HT-29 (cell line): ENCODE measurements around the gene TBL1X. TPM values are rescaled to one million over a fixed set of nuclear protein-coding genes. Genes with fewer than 3 reads are reported as not detected.
A peak's percentile ranks its signal among the peaks of the same experiment; 100 is the strongest.

ENCODE experiments used
- DNase-seq: peaks from one replicate; pipeline ENCODE4 v3.0.0-alpha.2; 2015; ENCODE audit warnings: low spot score
- total RNA-seq: library from RNA; depleted of rRNA; stranded (reverse); fragments of >200 nt; shearing (Covaris generic); gene quantifications from 2 replicates; pipeline ENCODE4 v1.2.3, GENCODE V29; 2014

Gene TBL1X
- total RNA-seq, 1 experiment from 2014 or later: 14.1 TPM

DNA sequence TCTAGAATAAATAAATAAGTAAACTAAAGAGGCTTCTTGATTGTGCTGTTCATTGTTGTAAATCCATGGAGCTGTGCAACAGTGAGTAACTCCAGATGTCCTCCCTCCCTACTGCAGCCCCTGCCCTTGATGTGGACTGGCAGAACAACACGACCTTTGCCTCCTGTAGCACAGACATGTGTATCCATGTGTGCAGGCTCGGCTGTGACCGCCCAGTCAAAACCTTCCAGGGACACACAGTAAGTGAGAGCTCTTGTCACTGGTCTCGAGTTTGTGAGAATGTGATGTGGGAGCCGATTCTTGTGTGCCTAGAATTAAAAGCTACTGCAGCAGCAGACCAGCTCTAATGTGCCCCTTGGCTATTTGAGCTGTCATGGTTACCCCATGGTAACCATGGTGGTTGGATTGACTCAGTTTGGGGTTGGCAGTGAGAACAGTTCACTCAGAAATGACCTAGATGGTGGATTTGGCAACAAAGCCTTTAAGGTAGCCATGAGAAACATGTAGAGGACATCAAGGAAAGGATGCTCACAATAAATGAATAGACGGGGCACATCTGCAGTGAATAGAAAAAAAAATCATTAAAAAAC lies 240.1 kb downstream of the TBL1X start:
- DNase-seq: no peak

DNA sequence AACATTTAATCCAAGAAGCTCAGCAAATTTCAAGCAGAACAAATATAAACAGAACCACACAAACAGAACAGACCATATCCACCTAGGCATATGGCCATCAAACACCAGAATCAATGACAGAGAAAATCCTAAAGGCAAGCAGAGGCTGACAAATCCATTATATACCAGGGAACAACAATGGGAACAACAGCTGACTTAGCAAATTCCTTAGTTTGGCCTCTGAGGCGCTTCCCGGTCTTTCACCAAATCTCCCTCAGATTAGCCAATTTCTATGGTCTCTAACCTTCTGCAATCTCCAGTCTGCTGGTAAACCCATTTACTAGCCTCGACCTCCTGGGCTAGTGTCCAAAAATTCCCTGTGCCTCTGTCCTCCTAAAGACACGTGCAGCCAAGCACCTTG lies 241.6 kb downstream of the TBL1X start:
- no peak for DNase-seq

DNA sequence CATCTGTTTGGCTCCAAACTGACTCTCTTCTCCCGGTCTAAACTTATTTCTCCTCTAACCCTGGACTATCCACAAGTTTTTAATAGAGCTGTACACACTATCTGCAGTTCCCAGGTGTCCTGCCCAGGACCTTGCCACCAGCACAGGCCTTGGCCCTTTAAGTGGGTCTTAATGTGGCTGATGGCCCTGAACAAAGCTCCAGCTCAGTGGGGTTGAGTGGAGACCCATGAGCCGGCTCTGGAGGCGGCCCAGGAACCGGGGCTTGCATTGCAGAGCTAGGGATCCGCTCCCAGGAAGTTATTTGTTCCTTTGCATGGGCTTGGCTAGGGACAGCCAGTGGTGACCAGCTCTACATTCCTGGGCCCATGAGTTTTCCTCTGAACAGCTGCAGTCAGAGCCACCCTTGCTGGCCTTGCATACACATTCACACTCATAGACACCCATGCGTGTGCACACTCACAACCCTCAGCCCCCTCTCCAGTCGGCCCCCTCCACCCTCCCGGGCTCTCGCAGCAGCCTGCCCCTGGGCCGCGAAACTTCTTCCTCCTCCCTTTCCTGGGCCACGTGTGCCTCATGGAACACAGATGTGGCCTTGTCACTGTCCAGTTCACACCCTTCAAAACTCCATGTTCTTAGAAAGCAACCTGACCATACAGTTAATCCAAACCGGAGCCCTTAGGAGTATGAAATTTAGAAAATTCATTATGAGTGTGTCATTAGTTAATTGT lies 242.6 kb downstream of the TBL1X start:
- DNase-seq: no peak

DNA sequence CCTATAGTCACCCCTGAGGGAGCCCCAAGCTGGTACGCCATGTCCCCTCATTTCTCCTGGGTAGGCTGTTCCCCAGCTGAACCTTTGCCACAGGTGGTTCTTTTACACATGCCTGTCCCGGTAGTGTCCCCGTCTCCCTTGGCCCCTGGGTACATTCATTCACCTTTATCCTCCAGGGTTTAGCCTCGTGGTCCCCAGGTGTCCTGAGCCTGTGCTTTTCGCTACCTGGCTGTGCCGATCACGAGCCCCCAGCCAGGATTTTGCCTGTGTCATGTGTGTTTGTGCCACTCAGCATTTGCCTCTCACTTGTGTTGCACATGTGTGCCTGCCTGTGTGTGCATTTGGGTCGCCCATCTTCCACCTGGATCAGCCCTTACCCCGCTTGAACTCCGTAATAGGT lies 243.2 kb downstream of the TBL1X start:
- no peak for DNase-seq

DNA sequence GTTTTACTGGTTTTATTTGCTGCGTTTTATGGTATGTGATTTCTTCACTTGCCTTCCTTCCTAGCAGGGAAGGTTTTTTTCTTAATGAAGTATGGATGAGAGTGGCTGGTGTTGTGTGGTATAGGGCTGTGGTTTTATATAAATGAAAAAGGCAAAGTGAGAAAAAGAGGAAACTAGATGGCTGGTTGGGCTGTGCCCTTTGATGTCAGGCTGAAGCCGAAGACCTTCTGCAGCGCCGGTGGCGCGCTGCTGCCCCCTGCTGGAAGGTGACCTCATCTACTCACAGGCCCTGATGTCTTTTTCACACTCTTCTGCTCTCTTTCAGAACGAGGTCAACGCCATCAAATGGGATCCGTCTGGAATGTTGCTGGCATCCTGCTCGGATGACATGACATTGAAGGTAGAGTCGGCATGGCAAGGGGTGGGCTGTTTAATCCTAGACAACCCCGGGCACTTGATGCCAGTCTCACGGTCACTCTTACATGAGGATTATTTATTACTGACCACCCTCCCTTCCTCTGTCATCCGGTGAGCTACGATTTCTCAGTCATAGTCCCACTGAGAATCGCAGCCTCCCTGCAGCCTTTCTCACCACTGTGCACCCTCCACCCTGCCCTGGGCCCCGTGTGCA lies 244.2 kb downstream of the TBL1X start:
- peak; percentile 72 for DNase-seq

DNA sequence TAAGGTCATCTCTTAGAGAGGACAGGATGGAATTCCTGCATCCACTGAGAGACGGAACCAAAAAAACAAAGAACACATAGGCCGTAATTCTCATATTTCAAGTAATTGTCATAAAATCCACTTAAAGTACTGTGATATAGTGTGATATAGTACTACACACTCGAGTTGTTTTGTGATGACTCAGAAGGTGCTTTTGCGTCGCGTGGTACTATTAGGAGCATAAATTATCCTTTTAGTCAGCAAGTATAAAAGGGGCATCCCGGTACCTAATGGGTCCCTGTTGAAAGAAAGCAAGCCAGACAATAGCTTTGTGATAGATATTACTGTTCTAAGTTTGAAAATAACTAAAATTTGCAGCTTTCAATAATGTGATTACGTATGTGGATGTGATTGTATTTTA lies 245.5 kb downstream of the TBL1X start:
- DNase-seq: no peak

DNA sequence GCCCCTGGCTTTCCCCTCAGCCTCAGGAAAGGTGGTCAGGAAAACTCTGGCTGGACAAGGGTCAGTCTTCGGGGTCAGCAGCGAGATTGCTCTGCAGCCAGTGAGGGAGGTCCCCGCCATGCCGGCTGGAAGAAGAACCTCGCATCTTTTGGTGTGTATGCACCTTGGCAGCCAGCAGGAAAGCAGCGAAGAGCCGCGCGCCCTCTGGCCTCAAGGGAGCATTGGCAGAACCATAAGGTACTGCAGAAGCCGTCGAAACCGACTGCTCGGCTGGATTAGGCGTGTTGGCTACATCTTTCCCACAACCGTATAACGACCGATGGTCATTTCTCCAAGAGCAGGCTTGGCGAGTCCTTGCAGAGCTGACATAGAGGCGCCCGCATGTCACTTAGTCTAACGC lies 252.5 kb downstream of the TBL1X start:
- no peak for DNase-seq

DNA sequence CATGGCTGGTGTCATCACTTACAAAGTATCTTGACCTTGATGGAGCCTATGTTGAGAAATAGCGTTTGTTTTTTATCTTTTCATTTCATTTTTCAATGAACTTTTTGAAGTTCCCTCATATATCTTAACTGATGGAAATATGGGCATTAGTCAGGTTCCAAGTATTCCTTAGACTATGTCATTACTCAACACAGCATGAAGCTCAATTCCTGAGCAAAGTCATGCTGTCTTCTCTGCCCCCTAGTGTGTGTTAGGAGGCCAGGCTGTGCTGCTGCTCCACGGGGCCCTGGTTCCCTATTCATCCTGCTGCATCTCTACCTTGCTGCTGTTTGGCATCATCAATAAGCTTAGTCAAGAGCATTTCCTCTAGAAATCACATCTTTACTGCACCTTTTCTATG lies 259.9 kb downstream of the TBL1X start:
- no peak for DNase-seq

DNA sequence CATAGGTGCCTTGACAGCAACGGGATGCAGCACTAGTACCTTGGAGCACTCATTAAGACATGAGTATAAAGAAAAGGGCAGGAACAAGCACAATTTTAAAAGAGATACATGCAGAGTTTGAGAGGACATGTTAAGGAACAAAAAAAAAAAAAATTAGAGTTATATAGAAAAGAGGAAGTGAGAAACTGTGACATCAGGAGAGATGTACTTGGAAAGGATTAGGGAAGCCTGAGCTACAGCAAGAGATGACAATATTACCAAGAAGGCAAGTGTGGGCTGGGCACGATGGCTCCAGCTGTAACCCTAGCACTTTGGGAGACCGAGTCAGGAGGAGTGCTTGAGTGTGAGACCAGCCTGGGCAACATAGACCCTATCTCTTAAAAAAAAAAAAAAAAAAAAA lies 263.4 kb downstream of the TBL1X start:
- DNase-seq: no peak

DNA sequence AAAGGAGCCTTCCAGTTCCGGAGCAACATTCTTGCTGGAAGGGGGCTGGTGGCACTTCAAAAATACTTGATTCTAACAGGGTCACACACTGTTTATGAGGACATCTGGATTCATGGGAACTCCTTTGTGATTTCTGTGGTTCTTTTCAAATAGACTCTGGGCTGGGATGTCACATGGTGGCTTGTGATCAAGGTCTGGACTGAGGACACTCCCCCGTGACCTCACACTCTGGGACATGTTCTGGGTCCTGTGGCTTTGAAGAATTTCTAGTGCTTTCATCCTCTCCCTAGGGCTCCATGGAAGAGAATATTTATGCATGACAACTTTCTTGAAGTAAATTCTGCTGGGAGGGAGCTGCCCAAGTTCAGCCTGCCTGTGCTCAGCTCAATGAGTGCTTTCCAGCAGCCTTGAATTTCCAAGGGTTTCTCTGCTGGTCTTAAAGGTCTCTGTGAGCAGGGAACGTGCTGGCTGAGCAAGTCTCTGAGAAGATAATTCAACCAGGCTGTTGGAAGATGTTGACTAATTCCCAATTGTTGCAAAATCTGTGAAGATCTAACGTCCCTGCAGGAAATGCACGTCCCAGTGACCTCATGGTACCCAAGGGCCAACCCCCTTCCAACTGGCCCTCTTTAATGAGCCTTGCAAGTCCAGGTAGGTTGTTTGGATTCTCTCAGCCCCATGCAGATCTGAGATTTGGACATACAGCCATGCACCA lies 264.5 kb downstream of the TBL1X start:
- DNase-seq: no peak

DNA sequence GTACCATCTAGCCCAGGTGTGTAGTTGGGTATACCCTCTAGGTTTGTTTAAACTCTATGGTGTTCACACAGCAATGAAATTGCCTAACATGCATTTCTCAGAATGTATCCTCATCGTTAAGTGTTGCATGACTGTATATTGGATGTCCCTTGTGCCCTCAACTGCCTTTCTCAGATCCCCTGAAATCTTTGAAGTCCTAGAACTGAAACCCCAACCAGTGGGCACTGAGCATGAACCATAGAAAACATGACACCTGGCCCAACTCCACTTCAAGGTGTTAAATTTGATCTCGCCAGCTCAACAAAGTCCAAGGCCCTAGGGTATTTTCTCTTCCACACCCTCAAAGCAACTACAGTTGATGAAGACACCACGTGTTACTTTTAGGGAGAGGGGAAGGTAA lies 265.2 kb downstream of the TBL1X start:
- DNase-seq: no peak

DNA sequence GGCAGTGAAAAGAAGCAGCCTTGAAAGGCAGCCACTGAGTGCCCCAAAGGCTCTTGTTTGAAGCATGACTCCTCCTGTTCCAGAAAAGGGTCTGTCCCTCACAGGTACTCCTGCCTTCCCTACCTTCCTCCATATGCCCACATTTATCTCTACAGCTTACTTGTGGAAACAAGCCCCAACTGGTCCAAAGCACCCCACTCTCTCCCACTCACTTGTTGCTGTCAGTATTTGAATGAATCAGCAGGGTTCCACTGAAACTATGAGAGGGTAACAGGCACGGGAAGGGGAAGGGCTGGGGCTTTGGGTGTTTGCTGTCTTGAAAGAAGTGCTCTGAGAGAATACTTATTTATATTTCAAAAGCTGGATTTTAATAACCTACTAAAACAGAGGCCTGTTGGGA lies 265.9 kb downstream of the TBL1X start:
- no peak for DNase-seq

DNA sequence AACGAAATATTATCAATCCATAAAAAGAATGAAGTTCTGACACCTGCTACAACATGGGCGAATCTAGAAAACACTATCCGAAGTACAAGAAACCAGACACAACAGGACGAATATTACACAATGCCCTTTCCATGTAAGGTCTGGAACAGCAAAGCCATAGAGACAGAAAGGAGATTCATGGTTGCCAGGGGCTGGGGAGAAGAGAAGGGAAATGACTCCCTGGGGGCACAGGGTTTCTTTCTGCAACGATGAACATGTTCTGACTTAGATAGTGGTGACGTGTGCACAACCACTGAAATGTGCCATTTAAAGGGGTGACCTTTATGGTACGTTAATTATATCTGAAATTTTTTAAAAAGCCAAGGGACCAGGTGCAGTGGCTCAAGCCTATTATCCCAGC lies 272.5 kb downstream of the TBL1X start:
- DNase-seq: no peak

DNA sequence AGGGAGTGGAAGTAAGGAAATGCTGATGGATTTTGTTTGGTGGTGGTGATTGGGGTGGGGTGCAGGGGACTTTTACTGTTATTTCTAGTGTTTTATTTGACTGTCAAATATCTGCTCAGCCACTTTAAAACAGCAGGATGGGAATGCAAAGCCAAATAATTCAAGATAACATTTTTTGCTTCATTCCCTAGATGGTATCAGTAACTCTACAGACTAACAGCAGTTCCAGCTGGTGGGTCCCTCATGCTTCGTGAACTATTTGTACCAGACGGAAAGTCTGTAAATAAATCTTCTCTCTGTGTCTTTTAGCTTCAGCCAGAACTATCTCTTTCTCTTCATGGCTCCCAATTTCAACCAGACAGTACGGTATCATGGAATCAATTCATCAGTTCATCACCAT lies 273.3 kb downstream of the TBL1X start:
- no peak for DNase-seq

DNA sequence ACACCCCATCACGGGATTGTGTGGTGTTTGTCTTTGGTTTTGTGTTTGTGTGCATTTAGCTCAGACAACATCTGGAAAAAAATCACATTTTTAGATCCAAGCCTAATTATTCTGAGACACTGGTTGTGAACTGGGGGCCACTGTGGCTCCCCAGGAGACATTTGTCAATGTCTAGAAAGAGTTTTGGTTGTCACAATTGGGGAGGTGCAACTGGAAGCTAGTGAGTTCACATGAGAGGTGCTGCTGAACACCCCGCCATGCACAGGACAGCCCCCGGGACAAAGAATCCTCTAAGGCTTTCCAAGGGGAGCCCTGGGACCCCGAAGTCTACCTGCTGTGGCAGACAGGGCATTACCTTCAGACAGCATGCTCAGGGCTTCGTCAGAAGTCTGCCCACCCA lies 274.3 kb downstream of the TBL1X start:
- no peak for DNase-seq

DNA sequence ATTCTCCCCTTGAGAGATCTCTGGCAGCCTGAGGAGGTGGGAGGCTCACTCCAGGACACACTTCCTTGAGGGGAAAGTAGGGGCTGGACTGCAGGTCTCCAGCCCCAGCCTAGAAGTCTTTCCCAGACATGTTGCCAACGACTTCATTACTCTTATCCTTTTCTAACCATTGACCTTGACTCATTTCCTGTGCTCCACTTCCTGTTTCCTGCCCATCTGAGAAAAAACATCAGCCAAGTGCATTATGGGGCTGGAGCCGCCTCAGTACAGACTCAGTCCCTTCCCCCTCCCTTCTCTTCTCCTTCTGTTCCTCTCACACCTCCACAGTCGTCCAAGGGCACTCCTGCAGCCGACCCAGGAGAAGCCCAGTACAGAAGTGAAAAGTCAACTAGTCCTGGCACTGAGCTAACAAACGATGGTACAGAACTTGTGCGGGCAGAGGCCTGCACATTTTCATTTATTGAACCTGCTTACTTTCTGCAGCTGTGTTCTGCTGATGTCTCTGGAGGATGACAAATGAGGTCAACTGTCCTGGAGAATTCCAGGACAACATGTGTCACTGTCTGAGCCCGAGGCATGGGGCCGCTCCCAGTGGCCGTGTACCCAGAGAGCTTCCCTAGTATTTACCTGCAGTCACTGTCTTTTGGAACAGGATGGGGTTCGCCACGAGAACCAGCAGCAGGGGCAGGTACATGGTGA lies 280.7 kb downstream of the TBL1X start:
- DNase-seq: no peak

DNA sequence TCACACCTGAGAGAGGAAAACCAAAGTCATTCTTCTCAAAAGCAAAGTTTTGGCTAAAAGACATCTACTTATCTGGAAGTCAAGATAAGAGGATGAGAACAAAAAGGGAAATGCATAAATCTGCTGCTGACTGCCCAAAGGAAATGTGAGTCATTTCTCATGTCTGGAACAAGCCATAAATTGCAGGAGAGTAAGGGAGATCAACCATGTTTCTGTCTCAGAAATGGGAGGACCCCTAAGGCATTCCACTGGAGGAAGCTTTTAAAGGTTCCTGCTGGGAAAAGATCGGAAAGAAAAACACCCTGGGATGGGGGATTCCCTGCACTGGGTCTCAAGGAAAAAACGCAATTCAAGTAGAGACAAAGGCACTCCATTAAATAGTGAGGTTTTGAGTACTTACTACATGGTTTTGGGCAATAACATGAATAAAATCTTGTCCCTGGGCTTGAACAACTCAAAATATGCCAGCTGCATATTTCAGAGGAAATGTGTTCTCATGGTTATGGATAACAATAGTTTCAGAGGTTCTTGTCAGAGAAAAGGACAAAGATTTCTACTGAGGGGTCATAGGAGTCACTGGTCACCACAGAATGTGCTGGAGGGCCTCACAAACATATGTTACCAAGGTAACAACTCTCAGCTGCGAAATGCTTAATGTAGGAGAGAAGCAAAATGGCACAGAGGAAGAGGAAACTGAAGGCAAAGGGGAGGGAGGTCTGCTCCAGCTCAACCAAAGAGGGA lies 281.5 kb downstream of the TBL1X start:
- DNase-seq: no peak

DNA sequence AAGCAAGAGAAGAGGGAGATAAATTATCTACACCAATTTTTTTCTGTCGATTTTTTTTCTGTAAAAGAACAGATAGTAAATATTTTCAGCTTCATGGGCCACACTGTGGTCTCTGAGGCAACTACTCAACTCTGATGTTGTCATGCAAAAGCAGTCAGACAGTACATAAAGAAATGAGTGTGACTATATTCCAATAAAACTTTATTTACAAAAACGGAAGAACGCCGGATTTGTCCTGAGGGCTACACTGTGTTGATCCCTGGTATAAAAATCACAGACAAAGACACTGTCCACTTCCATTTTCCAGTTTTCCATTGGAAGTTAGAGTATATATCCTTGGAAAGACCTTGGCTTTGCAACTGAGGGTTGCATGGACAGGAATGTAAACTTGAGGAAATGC lies 282.8 kb downstream of the TBL1X start:
- DNase-seq: no peak

DNA sequence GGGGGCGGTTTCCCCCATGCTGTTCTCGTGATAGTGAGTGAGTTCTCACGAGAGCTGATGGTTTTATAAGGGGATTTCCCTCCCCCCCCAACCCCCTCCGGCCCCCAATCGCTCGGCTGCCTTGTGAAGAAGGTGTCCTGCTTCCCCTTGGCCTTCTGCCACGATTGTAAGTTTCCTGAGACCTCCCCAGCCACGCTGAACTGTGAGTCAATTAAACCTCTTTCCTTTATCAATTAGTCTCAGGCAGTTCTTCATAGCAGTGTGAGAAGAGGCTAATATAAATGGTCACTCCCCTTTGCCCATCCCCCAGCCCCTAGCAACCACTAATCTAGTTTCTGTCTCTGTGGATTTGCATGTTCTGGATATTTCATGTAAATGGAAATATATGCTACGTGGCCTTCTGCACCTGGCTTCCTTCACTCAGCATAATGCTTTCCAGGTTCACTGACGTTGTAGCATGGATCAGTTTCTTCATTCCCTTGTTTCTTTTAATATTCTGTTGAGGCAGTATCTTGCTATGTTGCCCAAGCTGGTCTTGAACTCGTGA lies 284.4 kb downstream of the TBL1X start:
- DNase-seq: no peak

DNA sequence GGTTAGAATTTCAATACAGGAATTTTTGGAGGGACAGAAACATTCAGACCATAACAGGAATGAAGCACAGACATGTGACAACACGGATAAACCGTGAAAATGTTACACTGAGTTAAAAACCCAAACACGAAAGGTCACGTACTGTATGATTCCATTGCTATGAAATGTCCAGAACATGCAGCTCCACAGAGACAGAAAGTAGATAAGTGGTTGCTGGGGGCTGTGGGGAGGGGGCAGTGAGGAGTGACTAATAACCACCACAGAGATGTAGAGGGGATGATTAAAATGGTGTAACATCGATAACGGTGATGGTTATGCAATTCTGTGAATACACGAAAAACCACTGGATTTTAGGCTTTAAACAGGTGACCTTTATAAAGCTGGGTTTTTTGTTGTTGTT lies 292.5 kb downstream of the TBL1X start:
- no peak for DNase-seq

DNA sequence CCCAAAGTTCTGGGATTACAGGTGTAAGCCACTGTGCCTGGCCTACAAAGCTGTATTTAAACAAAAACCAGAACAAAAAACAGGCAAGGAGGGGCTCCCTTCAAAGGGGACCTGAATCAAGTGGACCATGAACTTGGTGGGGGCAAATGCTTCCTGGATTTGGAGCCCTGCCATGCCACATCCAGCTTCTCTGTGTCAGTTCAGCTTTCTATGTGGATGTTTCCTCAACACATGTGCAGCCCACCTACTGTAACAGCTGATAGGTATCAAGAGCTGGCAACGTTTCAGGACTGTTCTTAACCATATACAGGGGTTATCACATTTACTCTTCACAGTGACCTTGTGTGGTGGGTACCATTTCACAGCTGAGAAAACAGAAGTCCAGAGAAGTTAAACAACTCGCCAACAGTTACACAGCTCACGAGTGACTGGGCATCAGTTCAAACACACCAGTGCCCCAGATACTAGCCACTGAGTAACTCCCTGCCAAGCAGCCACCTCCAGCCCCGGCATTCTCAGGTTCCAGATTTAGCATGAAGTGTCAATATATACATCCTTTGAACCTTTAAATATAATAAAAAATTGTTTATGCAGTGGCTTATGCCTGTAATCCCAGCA lies 293.3 kb downstream of the TBL1X start:
- no peak for DNase-seq
